ENCODE data around the gene CCNL2.

GRCh38 chr1:1366699-1367066 is 32.5 kb downstream of the CCNL2 start:
- TF ChIP-seq CTCF (IDR thresholded peaks at IDR 0.05) (no peak), EP300 (IDR thresholded peaks at IDR 0.05) (no peak)

Measured in upper lobe of left lung (tissue), 4 donors.